CD14-positive monocyte (primary cell): ENCODE measurements around the gene MAGEB6. TPM values are rescaled to one million over a fixed set of nuclear protein-coding genes. Genes with fewer than 3 reads are reported as not detected.

Experiments
- DNase-seq, 3 donors: peaks; one replicate each; pipeline ENCODE4 v3.0.0-alpha.2; 2011 to 2022
- H2AFZ ChIP-seq: 2 replicates; pipeline ENCODE4 v1.6.0; 2012; ENCODE audit warnings: mild to moderate bottlenecking, low read depth, low read length, inconsistent platforms; ENCODE audit not compliant: insufficient read depth, poor library complexity, severe bottlenecking
- H3K27ac ChIP-seq, 2 donors: 1 replicate in 1 of 2; 2 replicates in 1 of 2; pipeline ENCODE4 v1.5.1; 2012 to 2013; ENCODE audit warnings: low read length in 2 of 2, control low read depth in 1 of 2, inconsistent platforms in 1 of 2, low read depth in 1 of 2, mild to moderate bottlenecking in 1 of 2
- H3K27me3 ChIP-seq, 2 donors: one replicate each; pipeline versions ENCODE4 v1.6.0 to v1.6.1; 2011 to 2013; ENCODE audit warnings: low read length in 2 of 2; ENCODE audit not compliant: control insufficient read depth in 2 of 2, insufficient read depth in 2 of 2
- H3K36me3 ChIP-seq, 2 donors: replicated peaks in 1 of 2; 1 replicate in 1 of 2; 2 replicates in 1 of 2; pipeline versions ENCODE4 v1.5.1 to v1.6.1; 2012 to 2013; ENCODE audit warnings: low read length in 2 of 2, control low read depth in 1 of 2, inconsistent platforms in 1 of 2, mild to moderate bottlenecking in 1 of 2; ENCODE audit not compliant: insufficient read depth in 2 of 2, control insufficient read depth in 1 of 2
- H3K4me1 ChIP-seq, 2 donors: 1 replicate in 1 of 2; 2 replicates in 1 of 2; pipeline versions ENCODE4 v1.5.1 to v1.6.1; 2012 to 2013; ENCODE audit warnings: low read length in 2 of 2, control low read depth in 1 of 2, inconsistent platforms in 1 of 2, mild to moderate bottlenecking in 1 of 2, moderate library complexity in 1 of 2; ENCODE audit not compliant: insufficient read depth in 2 of 2, control insufficient read depth in 1 of 2
- H3K4me2 ChIP-seq: replicated peaks from 2 replicates; pipeline ENCODE3; 2012; ENCODE audit warnings: low read length, moderate library complexity, mild to moderate bottlenecking; ENCODE audit not compliant: poor library complexity, severe bottlenecking; ENCODE audit errors: extremely low read depth
- H3K4me3 ChIP-seq, 3 experiments: fragments of 200-600 bp in 1 of 3; sonication (generic) in 1 of 3; replicated peaks in 1 of 3; 1 replicate in 2 of 3; 2 replicates in 1 of 3; pipeline ENCODE4 v1.5.1; 2011 to 2013; ENCODE audit warnings: low read length in 3 of 3, mild to moderate bottlenecking in 3 of 3, control low read depth in 2 of 3, low read depth in 2 of 3, inconsistent platforms in 1 of 3, moderate library complexity in 1 of 3
- H3K79me2 ChIP-seq: 2 replicates; pipeline ENCODE4 v1.6.0; 2012; ENCODE audit warnings: mild to moderate bottlenecking, control low read depth, inconsistent platforms, low read length, moderate library complexity; ENCODE audit not compliant: insufficient read depth
- H3K9ac ChIP-seq: 2 replicates; pipeline ENCODE4 v1.6.0; 2017; ENCODE audit warnings: low read length, mild to moderate bottlenecking; ENCODE audit not compliant: insufficient read depth, poor library complexity, severe bottlenecking
- H3K9me3 ChIP-seq, 2 donors: replicated peaks in 1 of 2; 1 replicate in 1 of 2; 2 replicates in 1 of 2; pipeline versions ENCODE4 v1.5.1 to v1.6.1; 2012 to 2013; ENCODE audit warnings: low read length in 2 of 2, control low read depth in 1 of 2; ENCODE audit not compliant: control insufficient read depth in 1 of 2, insufficient read depth in 1 of 2
- H4K20me1 ChIP-seq: 2 replicates; pipeline ENCODE4 v1.6.0; 2012; ENCODE audit warnings: mild to moderate bottlenecking, low read length, control low read depth, moderate library complexity; ENCODE audit not compliant: insufficient read depth
- H3K27ac Mint-ChIP-seq, 7 donors: one replicate each; pipeline ENCODE4 v1.8.0; 2020; ENCODE audit warnings: mild to moderate bottlenecking in 7 of 7, mixed read lengths in 7 of 7, moderate library complexity in 6 of 7, inconsistent platforms in 2 of 7
- H3K27me3 Mint-ChIP-seq, 3 donors: one replicate each; pipeline ENCODE4 v1.8.0; 2021 to 2022; ENCODE audit warnings: low read depth in 3 of 3, mild to moderate bottlenecking in 3 of 3, mixed read lengths in 3 of 3, moderate library complexity in 3 of 3, inconsistent platforms in 1 of 3
- H3K36me3 Mint-ChIP-seq, 2 donors: one replicate each; pipeline ENCODE4 v1.8.0; 2020; ENCODE audit warnings: mixed read lengths in 2 of 2, inconsistent platforms in 1 of 2, mild to moderate bottlenecking in 1 of 2
- H3K4me1 Mint-ChIP-seq: one replicate; pipeline ENCODE4 v1.8.0; 2020; ENCODE audit warnings: mild to moderate bottlenecking, mixed read lengths
- H3K4me3 Mint-ChIP-seq, 2 donors: one replicate each; pipeline ENCODE4 v1.8.0; 2020; ENCODE audit warnings: mild to moderate bottlenecking in 2 of 2, mixed read lengths in 2 of 2, moderate library complexity in 1 of 2
- H3K9me3 Mint-ChIP-seq, 7 donors: one replicate each; pipeline ENCODE4 v1.8.0; 2020 to 2022; ENCODE audit warnings: mixed read lengths in 7 of 7, mild to moderate bottlenecking in 6 of 7, moderate library complexity in 6 of 7, inconsistent platforms in 2 of 7
- CTCF ChIP-seq: fragments of 200-600 bp; IDR thresholded peaks from one replicate; pipeline ENCODE4 v1.8.0; 2022; ENCODE audit warnings: antibody characterized with exemption, mild to moderate bottlenecking
- WGBS: methylation state at CpG from one replicate; pipeline ENCODE4 v1.1.5; 2013; ENCODE audit warnings: missing lambda C conversion rate; ENCODE audit not compliant: insufficient coverage; 5-methylcytosine and 5-hydroxymethylcytosine counted together
- intact Hi-C, 2 donors: fragments of 100-400 bp; cut with micrococcal nuclease; formaldehyde crosslinking; loops; one replicate each; pipeline versions ENCODE4 v1.15.0 to v1.15.1; 2023
- polyA plus RNA-seq, 3 donors: library from polyadenylated mRNA; depleted of rRNA in 1 of 3; unstranded in 2 of 3; stranded (reverse) in 1 of 3; fragments of 300-500 nt in 2 of 3; fragments of >200 nt in 1 of 3; fragmentation: Illumina TruSeq in 2 of 3; gene quantifications; 1 replicate in 2 of 3; 2 replicates in 1 of 3; pipeline ENCODE4 v1.2.3, GENCODE V29; 2012 to 2021

The MAGEB6 gene
- polyA plus RNA-seq, 3 donors = not detected

DNA sequence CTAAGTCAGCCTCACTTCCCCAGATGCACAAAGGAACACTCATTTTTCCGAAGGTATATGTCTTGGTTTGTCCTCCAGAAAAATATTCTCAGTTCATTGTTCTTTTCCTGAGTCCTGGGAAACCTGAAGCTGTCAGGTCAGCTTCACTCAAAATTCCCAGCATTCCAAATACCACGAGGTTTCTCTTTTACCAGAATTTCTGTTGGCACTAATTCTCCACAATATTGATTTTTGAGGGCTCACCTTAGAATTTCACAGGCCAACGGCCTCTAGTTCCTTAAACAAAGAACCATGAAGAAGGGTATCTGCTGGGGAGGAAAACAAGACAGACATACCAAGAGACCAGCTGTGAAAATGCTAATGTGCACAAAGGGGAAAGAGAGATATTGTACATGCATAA is 15.8 kb downstream of the MAGEB6 start:
- TF ChIP-seq CTCF = no peak
- Histone ChIP-seq H3K9me3 (peaks cover 0 to 2% of the 10 kb centered on the region in 2 donors), H3K36me3 (no peaks in the 10 kb centered on the region), H3K27ac (no peak overlapping the region), H3K4me2 (no peak overlapping the region), H3K9ac (no peak overlapping the region), H4K20me1 (no peaks in the 10 kb centered on the region), H3K27me3 (no peaks in the 10 kb centered on the region), H3K4me3 (no peak overlapping the region), H2AFZ (no peak overlapping the region), H3K4me1 (no peaks in the 10 kb centered on the region), H3K79me2 (no peaks in the 10 kb centered on the region)
- Mint-ChIP-seq H3K36me3 (no peaks in the 10 kb centered on the region), H3K27ac (no peak overlapping the region), H3K9me3 (peaks cover 0 to 16% (median 2%) of the 10 kb centered on the region in 7 donors), H3K4me1 (no peaks in the 10 kb centered on the region), H3K4me3 (no peak overlapping the region), H3K27me3 (no peaks in the 10 kb centered on the region)
- intact Hi-C loops = no loop called here
- WGBS = 80% methylated on average over 1 of the region's 3 CpGs
- DNase-seq = no peak

DNA sequence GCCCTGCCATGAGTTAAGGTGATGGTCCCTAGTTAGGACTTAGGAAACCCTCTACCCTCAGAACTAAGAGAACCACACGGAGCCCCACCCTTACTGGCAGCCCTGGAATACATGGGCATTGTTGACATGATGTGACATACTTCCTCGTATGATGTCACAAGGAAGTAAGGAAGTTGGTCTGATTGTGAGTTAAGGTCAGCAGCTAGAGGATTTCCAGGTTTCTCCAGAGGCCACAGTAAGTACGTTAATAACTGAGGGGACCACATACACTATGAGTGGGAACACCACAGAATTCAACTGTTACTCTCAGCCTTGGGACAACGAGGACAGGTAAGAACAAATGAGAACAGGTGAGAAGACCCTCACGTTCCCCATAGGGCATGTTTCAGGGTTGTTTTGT is 23.6 kb downstream of the MAGEB6 start, which contains the start of gene MAGEB5:
MAGEB5 (plus strand) TSS at position 301 of the 400 bp plus-strand sequence. CDS start 1,133 bp downstream, outside the sequence.
- TF ChIP-seq CTCF = no peak
- Histone ChIP-seq H3K4me1 (no peaks in the 10 kb centered on the region), H3K9ac (no peak within 1 kb of the TSS), H3K4me2 (no peak within 1 kb of the TSS), H3K4me3 (no peak within 1 kb of the TSS), H4K20me1 (no peaks in the 10 kb centered on the region), H3K27ac (no peak within 1 kb of the TSS), H3K9me3 (peaks cover 0 to 9% of the 10 kb centered on the region in 2 donors), H3K27me3 (no peaks in the 10 kb centered on the region), H3K79me2 (no peaks in the 10 kb centered on the region), H2AFZ (no peak within 1 kb of the TSS), H3K36me3 (no peaks in the 10 kb centered on the region)
- no peaks in the 10 kb centered on the region for H3K4me1 Mint-ChIP-seq
- H3K36me3 Mint-ChIP-seq = no peaks in the 10 kb centered on the region
- no peak for DNase-seq
- no peak within 1 kb of the TSS for H3K4me3 Mint-ChIP-seq
- peaks cover 0 to 3% (median 0%) of the 10 kb centered on the region in 3 donors for H3K27me3 Mint-ChIP-seq
- H3K27ac Mint-ChIP-seq = no peak within 1 kb of the TSS
- intact Hi-C loops = no loop called here
- WGBS = 100% methylated on average over 1 of the region's 5 CpGs
- H3K9me3 Mint-ChIP-seq = peaks cover 2 to 8% (median 3%) of the 10 kb centered on the region in 7 donors
